ENCODE results near the gene UBL4A.

The UBL4A gene

DNA sequence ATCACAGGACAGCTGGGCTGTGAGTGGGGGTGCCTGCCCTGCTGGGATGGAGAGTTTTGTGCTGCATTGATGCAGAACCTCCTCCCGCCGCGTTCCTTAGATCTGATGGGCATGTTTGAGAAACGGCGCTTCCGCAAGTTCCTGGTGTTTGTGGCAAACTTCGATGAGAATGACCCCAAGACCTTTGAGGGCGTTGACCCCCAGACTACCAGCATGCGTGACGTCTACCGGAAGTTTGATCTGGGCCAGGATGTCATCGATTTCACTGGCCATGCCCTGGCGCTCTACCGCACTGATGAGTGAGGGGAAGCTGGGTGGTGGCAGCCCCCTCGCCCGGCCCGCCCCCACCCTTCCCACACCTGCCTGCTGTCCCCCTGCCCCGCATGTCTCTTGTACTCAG, 46.6 kb downstream of the UBL4A start:
- TF ChIP-seq, protein P1, sequence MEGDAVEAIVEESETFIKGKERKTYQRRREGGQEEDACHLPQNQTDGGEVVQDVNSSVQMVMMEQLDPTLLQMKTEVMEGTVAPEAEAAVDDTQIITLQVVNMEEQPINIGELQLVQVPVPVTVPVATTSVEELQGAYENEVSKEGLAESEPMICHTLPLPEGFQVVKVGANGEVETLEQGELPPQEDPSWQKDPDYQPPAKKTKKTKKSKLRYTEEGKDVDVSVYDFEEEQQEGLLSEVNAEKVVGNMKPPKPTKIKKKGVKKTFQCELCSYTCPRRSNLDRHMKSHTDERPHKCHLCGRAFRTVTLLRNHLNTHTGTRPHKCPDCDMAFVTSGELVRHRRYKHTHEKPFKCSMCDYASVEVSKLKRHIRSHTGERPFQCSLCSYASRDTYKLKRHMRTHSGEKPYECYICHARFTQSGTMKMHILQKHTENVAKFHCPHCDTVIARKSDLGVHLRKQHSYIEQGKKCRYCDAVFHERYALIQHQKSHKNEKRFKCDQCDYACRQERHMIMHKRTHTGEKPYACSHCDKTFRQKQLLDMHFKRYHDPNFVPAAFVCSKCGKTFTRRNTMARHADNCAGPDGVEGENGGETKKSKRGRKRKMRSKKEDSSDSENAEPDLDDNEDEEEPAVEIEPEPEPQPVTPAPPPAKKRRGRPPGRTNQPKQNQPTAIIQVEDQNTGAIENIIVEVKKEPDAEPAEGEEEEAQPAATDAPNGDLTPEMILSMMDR (IDR thresholded peaks at IDR 0.05; ENCODE audit: low read depth, low read length, missing control alignments) = no peak
- no peak overlapping the region for H3K4me3 ChIP-seq (replicated peaks; ENCODE audit: low read depth, low read length)
- no peak for DNase-seq (ENCODE audit: extremely low read depth, low read depth)

DNA sequence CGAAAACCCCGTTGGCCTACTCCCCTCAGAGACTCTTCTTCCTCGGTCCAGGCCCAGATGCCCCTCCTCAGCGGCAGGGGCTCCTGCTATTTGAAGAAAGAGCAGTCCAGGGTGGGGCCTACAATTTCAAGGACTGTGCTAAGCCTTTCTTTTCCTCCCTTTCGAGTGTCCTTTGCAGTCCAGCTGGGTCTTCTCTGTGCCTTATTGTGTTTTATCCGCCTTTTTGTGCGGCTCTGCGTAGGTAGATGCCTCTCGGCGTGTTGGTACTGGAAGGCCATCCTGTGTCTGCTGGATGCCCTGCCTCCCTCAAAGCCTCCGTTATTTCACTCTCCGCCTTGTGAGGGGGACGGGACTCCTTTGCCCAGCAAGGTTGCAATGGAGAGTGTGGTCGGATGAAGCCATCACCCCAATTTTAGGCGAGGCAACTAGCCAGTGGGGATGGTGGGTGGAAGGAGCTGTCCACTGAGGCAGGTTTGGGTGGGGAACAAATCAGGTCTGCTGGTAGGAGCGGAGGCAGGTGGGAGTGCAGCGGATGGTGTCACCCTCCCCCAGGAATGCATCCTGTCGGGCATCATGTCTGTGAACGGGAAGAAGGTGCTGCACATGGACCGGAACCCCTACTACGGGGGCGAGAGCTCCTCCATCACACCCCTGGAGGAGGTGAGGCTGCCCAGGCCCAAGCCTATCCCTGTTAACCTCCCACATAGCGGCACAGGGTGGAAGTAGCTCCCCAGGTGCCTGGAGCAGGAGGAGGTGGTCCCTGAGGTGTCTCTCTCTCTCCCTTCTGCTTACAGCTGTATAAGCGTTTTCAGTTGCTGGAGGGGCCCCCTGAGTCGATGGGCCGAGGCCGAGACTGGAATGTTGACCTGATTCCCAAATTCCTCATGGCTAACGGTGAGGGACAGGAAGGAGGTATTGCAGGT, 48.2 kb downstream of the UBL4A start:
- no peak for DNase-seq (ENCODE audit: extremely low read depth, low read depth)
- H3K4me3 ChIP-seq (replicated peaks; ENCODE audit: low read depth, low read length) = peak overlapping the region; percentile 50
- TF ChIP-seq, protein P1 (IDR thresholded peaks at IDR 0.05; ENCODE audit: low read depth, low read length, missing control alignments) = no peak

DNA sequence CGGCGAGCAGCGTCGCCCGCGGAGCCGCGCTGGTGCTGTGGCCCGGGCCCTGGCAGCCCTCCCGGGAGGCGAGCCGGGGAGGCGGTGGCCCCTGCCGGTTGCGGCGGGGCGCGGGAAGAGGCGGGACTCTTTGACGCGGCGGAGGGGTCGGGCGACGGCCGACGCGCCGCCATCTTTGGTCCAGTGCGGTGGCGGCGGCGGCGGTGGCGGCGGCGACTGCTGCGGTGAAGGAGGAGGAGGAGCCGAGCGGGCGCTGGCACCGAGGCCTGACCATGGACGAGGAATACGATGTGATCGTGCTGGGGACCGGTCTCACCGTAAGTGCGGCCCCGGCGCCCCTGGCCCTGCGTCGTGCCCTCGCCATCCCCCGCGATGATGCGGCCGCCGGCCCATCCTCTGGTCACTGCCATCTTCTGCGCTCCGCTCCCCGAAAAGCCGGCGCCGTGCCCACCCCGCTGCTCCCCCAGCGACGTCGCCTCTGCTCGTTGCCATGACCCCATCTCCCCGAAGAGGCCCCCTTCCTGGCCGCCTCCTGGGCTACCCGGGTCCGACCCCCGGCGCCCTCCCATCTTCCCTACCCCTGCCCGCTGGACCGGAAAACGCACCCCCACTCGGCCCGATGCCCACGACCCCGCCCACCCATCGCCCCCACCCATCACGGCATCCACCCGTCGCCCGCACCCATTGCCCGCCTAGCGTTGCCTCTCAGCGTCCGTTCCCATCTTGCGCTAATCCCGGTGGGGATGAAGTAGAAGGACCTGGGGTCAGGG, 49.2 kb downstream of the UBL4A start, which contains the start of gene GDI1:
GDI1 (plus strand) TSS at position 172 of the 770 bp plus-strand sequence; CDS start at position 273, 101 bp downstream.
- no peak for DNase-seq (ENCODE audit: extremely low read depth, low read depth)
- H3K4me3 ChIP-seq (replicated peaks; ENCODE audit: low read depth, low read length) = peak within 1 kb of the TSS; percentile 50
- TF ChIP-seq, protein P1 (IDR thresholded peaks at IDR 0.05; ENCODE audit: low read depth, low read length, missing control alignments) = no peak

DNA sequence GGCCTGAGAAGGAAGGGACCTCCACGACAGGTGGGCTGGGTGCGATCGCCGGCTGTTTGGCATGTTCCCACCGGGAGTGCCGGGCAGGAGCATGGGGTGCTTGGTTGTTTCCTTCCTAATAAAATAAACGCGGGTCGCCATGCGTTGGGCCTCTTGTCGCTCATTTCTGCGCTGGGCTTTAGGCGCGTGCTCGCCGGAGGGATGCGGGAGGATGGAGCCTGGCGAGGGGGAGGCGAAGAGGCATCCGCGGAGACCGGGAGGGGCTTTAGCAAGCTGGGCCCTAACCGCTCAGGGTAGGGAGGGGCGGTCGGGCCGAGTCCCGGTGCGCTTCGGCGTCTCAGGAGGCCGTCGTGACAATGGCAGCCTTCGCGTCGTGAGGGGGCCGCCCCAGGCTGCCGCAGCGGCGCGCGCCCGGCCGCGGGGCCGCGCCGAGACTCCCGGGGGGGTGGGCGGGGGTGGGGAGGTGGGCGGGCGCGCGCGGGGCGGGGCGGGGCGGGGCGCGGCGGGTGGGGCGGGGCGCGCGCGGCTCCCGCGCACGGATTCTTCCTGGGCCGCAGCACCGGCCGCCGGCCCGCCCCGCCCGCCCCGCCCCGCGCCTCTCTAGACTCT, 49.9 kb downstream of the UBL4A start:
- TF ChIP-seq, protein P1 (IDR thresholded peaks at IDR 0.05; ENCODE audit: low read depth, low read length, missing control alignments) = no peak
- peak overlapping the region; percentile 50 for H3K4me3 ChIP-seq (replicated peaks; ENCODE audit: low read depth, low read length)
- DNase-seq (ENCODE audit: extremely low read depth, low read depth) = no peak

DNA sequence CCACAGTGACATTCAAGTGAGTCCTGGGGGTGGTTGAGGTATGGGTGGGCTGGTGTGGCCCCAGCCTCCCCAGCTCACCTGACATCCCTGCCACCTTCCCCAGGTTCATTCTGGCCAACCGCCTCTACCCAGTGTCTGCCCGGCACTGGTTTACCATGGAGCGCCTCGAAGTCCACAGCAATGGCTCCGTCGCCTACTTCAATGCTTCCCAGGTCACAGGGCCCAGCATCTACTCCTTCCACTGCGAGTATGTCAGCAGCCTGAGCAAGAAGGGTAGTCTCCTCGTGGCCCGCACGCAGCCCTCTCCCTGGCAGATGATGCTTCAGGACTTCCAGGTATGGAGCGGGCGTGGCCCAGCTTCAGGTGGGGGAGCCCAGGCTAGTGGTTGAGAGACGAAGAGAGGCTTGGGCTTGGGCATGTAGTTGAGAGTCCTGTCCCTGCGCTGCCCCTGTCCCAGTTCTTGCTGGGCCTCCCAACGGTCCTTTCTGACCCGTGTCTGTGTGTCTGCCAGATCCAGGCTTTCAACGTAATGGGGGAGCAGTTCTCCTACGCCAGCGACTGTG, 51.2 kb downstream of the UBL4A start:
- no peak overlapping the region for H3K4me3 ChIP-seq (replicated peaks; ENCODE audit: low read depth, low read length)
- TF ChIP-seq, protein P1 (IDR thresholded peaks at IDR 0.05; ENCODE audit: low read depth, low read length, missing control alignments) = no peak
- DNase-seq (ENCODE audit: extremely low read depth, low read depth) = no peak

All from HFF-Myc (cell line).